AG09309 (cell line): Measurements from ENCODE around the gene SPAG6.

Experiments used
- DNase-seq: peaks from one replicate; pipeline ENCODE4 v3.0.0-alpha.2; 2010; ENCODE audit warnings: low read depth
- H3K4me3 ChIP-seq: 2 replicates; pipeline ENCODE4 v1.5.1; 2011; ENCODE audit warnings: mild to moderate bottlenecking, low read depth, low read length, moderate library complexity; ENCODE audit not compliant: control insufficient read depth
- TF ChIP-seq, protein P1 (sequence below): IDR thresholded peaks from 2 replicates; pipeline ENCODE4 v1.5.1; 2011; ENCODE audit warnings: mild to moderate bottlenecking, low read depth, low read length, inconsistent platforms; ENCODE audit not compliant: insufficient read depth, control insufficient read depth; ENCODE audit errors: missing control alignments

SPAG6 gene

DNA sequence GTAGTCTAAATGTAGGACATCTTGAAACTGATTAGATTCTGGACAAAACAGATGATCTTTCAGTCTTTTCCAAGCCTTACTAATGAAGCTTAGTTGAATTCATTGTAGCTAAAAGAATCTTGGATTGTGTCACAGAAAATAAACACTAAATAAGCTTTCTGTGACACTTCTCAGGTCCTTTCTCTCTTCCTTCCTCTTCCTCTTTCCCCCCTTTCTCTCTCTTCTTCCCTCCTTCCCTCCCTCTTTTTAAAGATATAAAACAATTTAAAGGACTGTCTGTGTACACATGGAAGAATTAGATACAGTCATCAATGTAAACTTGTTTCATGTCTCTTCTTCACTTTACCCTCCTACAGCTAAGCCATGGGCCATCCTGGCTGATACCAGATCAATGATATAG, 34.4 kb upstream of the SPAG6 start:
- TF ChIP-seq, protein P1, sequence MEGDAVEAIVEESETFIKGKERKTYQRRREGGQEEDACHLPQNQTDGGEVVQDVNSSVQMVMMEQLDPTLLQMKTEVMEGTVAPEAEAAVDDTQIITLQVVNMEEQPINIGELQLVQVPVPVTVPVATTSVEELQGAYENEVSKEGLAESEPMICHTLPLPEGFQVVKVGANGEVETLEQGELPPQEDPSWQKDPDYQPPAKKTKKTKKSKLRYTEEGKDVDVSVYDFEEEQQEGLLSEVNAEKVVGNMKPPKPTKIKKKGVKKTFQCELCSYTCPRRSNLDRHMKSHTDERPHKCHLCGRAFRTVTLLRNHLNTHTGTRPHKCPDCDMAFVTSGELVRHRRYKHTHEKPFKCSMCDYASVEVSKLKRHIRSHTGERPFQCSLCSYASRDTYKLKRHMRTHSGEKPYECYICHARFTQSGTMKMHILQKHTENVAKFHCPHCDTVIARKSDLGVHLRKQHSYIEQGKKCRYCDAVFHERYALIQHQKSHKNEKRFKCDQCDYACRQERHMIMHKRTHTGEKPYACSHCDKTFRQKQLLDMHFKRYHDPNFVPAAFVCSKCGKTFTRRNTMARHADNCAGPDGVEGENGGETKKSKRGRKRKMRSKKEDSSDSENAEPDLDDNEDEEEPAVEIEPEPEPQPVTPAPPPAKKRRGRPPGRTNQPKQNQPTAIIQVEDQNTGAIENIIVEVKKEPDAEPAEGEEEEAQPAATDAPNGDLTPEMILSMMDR, result no peak
- no peak for DNase-seq
- no peak overlapping the region for H3K4me3 ChIP-seq

DNA sequence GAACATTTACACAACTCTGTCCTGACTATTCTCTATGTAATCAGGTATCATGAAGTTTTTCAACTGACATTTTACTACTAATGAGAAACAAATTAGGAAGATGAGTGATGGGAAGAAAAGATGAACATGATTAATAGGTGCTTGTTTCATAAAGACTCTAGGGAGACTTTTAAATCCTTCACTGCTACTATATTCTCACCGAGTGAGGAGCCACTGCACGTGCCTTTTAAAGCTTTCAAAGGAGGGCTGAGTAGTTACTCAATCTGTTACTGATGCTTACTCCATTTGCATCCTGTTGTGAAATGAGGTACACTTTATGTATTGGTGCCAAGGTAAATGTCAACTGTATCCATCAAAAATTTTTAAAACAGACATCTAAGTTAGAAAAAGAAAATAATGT, 30.4 kb upstream of the SPAG6 start:
- DNase-seq, result no peak

DNA sequence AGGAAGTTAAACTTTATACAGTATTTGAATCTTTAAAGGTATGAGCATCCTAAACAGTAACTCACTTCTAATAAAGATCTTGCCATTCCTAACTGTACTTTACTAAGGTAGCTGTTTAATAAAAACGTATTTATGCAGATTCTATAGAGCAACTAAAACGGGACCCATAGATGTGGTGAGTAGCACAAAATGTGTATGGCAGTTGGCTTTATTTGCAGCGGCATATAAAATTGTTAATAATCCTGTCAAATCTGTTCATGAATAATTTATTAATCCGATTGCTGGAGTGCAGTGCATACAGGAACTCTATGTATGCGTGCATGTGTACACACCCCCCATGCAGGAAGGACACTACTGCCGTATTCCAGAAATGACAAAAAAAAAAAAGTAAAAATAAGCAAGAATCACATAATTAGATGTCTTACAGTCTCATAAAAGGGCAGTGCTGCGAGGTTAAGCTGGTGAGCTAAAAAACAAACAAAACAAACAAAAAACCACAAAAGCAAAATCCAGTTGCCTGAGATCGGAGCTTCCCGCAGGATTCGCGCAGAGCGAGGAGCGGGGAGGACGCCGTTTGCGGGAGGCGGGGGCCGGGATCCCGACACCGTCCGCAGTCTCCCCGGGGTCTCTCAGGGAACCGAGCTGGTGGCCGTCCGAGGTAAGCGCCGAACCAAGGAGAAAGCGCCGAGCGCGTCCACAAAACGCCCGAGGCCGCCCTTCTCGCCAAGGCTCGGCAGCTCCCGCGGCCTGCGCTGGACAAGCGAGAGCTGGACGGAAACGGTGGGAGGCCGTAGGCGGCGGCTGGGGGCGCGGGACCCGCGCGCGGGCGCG, 29.6 kb upstream of the SPAG6 start:
- TF ChIP-seq, protein P1, result no peak
- peak overlapping the region; percentile 80 for H3K4me3 ChIP-seq
- DNase-seq, result no peak

More for the DNA sequence above, 30.4 kb upstream of the SPAG6 start:
- H3K4me3 ChIP-seq, result no peak overlapping the region
- TF ChIP-seq, protein P1, result no peak

DNA sequence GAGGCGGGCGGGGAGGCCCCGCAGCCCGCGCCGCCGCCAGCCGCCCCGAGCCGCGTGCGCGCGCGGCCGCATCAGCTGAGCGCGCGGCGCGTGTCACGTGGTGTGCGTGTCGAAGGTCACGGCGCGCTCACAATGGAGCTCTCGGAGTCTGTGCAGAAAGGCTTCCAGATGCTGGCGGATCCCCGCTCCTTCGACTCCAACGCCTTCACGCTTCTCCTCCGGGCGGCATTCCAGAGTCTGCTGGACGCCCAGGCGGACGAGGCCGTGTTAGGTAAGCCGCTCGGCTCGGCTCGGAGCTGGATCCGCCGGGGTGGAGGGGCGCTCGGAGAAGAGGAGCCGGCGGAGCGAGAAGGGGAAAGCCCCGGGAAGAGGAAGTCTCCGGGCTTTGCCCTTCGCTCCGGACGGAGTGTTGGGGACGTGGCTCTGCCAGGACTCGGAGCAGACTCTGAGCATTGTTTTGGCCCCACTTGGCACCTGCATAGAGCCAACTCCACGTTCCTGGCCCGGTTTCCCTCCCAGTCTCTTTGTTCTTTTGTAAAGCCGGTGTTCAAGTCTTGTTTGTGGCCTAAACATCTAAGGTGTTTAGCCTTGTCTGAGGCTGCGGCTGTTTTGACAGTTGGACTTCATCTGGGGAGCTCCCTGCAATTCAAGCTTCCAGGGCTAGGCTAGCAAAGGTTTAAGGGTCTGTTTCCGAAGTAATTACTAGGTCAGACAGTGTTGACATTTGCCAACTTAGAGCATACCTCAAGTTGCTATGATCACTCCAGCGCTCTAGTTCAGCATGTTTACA, 28.8 kb upstream of the SPAG6 start, which contains the start of gene COMMD3:
Gene COMMD3, plus strand, starts transcription at position 103 of the 790 bp plus-strand sequence. Its CDS starts 30 bp downstream, at position 133.
- peak within 1 kb of the TSS; percentile 80 for H3K4me3 ChIP-seq
- TF ChIP-seq, protein P1, result no peak
- DNase-seq, result no peak

DNA sequence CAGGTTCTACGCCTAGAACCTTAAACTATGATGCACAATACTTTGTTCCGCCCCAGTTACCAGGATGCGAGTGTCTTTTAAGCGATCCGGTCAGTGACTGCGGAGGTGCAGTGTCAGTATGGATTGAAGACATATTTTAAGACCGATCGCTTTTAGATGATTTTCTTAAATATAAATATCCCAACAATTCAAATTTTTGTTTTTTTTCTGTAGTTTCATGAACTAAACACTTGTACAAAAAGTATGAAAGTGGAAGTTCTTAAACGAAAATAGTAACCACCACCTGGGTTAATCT, 28.3 kb upstream of the SPAG6 start:
- TF ChIP-seq, protein P1, result no peak
- H3K4me3 ChIP-seq, result peak overlapping the region; percentile 80
- DNase-seq, result no peak

DNA sequence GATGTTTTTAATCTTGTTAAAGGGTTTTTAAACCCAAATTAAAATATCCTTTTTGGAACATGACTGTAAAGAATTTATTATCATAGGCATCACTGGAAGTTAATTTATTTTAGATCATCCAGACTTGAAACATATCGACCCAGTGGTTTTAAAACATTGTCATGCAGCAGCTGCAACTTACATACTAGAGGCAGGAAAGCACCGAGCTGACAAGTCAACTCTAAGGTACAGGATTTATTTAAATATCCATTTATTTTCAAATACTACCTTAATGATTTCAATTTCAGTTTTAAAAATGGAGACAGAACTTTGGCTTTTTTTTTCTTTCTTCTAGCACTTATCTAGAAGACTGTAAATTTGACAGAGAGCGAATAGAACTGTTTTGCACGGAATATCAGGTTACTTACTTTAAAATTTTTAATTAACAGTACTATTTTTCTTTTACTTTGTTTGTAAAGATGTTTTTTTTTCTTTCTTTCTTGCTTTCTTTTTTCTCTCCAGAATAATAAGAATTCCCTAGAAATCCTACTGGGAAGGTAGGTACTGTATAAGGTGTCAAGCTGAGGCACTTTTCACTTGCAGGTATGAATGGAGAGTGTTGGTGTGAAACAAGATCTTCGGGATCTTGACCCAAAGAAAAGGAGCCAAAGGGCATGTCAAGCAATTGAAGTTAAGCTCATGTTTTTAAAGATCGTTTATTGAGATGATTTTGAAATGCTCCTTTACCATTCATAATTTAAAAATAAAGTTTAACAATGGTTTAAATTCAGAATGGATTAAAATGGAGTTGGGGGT, 27.3 kb upstream of the SPAG6 start:
- TF ChIP-seq, protein P1, result no peak
- no peak for DNase-seq
- H3K4me3 ChIP-seq, result no peak overlapping the region
